Thymus (tissue), 11 donors: ENCODE results near the gene SLC16A10. TPM values are rescaled to one million over a fixed set of nuclear protein-coding genes. Genes with fewer than 3 reads are reported as not detected.

Experiments
- DNase-seq, 9 donors: peaks; one replicate each; pipeline ENCODE4 v3.0.0-alpha.2; 2013; ENCODE audit warnings: low spot score in 9 of 9, low read depth in 6 of 9, missing footprints in 1 of 9
- H3K27ac ChIP-seq, 2 donors: one replicate each; pipeline ENCODE4 v1.5.1; 2013; ENCODE audit warnings: control low read depth in 1 of 2, low read depth in 1 of 2, low read length in 1 of 2, mild to moderate bottlenecking in 1 of 2, moderate library complexity in 1 of 2
- H3K27me3 ChIP-seq, 2 donors: one replicate each; pipeline ENCODE4 v1.5.1; 2013; ENCODE audit warnings: low read length in 1 of 2; ENCODE audit not compliant: control insufficient read depth in 2 of 2, insufficient read depth in 1 of 2
- H3K36me3 ChIP-seq, 2 donors: one replicate each; pipeline ENCODE4 v1.5.1; 2013; ENCODE audit warnings: low read length in 1 of 2, mild to moderate bottlenecking in 1 of 2, moderate library complexity in 1 of 2; ENCODE audit not compliant: control insufficient read depth in 2 of 2, insufficient read depth in 2 of 2
- H3K4me1 ChIP-seq, 2 donors: one replicate each; pipeline ENCODE4 v1.5.1; 2013; ENCODE audit warnings: low read length in 2 of 2; ENCODE audit not compliant: control insufficient read depth in 2 of 2, insufficient read depth in 2 of 2
- H3K4me3 ChIP-seq, 2 donors: one replicate each; pipeline ENCODE4 v1.5.1; 2013; ENCODE audit warnings: low read length in 2 of 2, control low read depth in 1 of 2, mild to moderate bottlenecking in 1 of 2
- H3K9me3 ChIP-seq, 2 donors: one replicate each; pipeline ENCODE4 v1.5.1; 2013; ENCODE audit warnings: low read length in 1 of 2, mild to moderate bottlenecking in 1 of 2; ENCODE audit not compliant: control insufficient read depth in 2 of 2, insufficient read depth in 1 of 2
- WGBS: extraction: QIAGEN DNeasy Blood & Tissue Kit; methylation state at CpG from one replicate; pipeline ENCODE4 v1.1.7; 2013; 5-methylcytosine and 5-hydroxymethylcytosine counted together
- polyA plus RNA-seq: library from polyadenylated mRNA; stranded (reverse); fragments of 200-250 nt; gene quantifications from one replicate; pipeline ENCODE4 v1.2.3, GENCODE V29; 2013
- total RNA-seq: library from RNA; stranded (reverse); fragments of 120-200 nt; gene quantifications from one replicate; pipeline ENCODE4 v1.2.4, GENCODE V29; 2013
- donor health status: healthy.

The SLC16A10 gene
- total and polyA plus RNA-seq, 2 donors, result 15.0 to 20.0 TPM

GRCh38 chr6:111207141-111207858 lies 120.0 kb downstream of the SLC16A10 start:
- Histone ChIP-seq H3K27ac (no peak overlapping the region), H3K4me1 (peaks cover 0 to 14% of the 10 kb centered on the region in 2 donors), H3K27me3 (no peaks in the 10 kb centered on the region), H3K4me3 (no peak overlapping the region), H3K9me3 (no peaks in the 10 kb centered on the region), H3K36me3 (peaks cover 4 to 8% of the 10 kb centered on the region in 2 donors)
- 99% methylated on average over 4 of the region's 4 CpGs for WGBS
- no peak for DNase-seq

GRCh38 chr6:111208933-111209332 lies 121.6 kb downstream of the SLC16A10 start:
- H3K4me3 ChIP-seq, result no peak overlapping the region
- H3K27ac ChIP-seq, result no peak overlapping the region
- over 99% methylated on average over 2 of the region's 2 CpGs for WGBS
- peaks cover 0 to 14% of the 10 kb centered on the region in 2 donors for H3K4me1 ChIP-seq
- H3K27me3 ChIP-seq, result no peaks in the 10 kb centered on the region
- no peaks in the 10 kb centered on the region for H3K9me3 ChIP-seq
- no peak for DNase-seq
- peaks cover 4 to 8% of the 10 kb centered on the region in 2 donors for H3K36me3 ChIP-seq

GRCh38 chr6:111210194-111210728 lies 123.0 kb downstream of the SLC16A10 start:
- H3K36me3 ChIP-seq, result peaks cover 4 to 8% of the 10 kb centered on the region in 2 donors
- no peak overlapping the region for H3K4me3 ChIP-seq
- peak; percentile 34 to 87 (median 74) for DNase-seq
- H3K27ac ChIP-seq, result no peak overlapping the region
- no peaks in the 10 kb centered on the region for H3K27me3 ChIP-seq
- WGBS, result 78% methylated on average over 1 of the region's 1 CpG
- no peaks in the 10 kb centered on the region for H3K9me3 ChIP-seq
- peaks cover 0 to 14% of the 10 kb centered on the region in 2 donors for H3K4me1 ChIP-seq

- Histone ChIP-seq H3K36me3 (peaks cover 4 to 8% of the 10 kb centered on the region in 2 donors), H3K27me3 (no peaks in the 10 kb centered on the region), H3K4me3 (no peak overlapping the region), H3K27ac (no peak overlapping the region), H3K9me3 (no peaks in the 10 kb centered on the region), H3K4me1 (peaks cover 0 to 14% of the 10 kb centered on the region in 2 donors)
- DNase-seq, result peak in 6 of 9 donors; percentile 20 to 65 (median 40)
- WGBS, result 32% methylated on average over 6 of the region's 6 CpGs
Observed at GRCh38 chr6:111211411-111212030, 124.2 kb downstream of the SLC16A10 start.

GRCh38 chr6:111212625-111213024 lies 125.3 kb downstream of the SLC16A10 start:
- Histone ChIP-seq H3K27ac (no peak overlapping the region), H3K36me3 (peaks cover 7 to 9% of the 10 kb centered on the region in 2 donors), H3K4me3 (no peak overlapping the region), H3K27me3 (no peaks in the 10 kb centered on the region), H3K4me1 (peaks cover 0 to 14% of the 10 kb centered on the region in 2 donors), H3K9me3 (no peaks in the 10 kb centered on the region)
- 98% methylated on average over 3 of the region's 3 CpGs for WGBS
- no peak for DNase-seq

GRCh38 chr6:111215131-111215530 lies 127.8 kb downstream of the SLC16A10 start:
- WGBS, result 95% methylated on average over 1 of the region's 1 CpG
- Histone ChIP-seq H3K27me3 (no peaks in the 10 kb centered on the region), H3K27ac (no peak overlapping the region), H3K4me1 (peaks cover 0 to 14% of the 10 kb centered on the region in 2 donors), H3K36me3 (peaks cover 5% of the 10 kb centered on the region in 2 donors), H3K9me3 (no peaks in the 10 kb centered on the region), H3K4me3 (no peak overlapping the region)
- DNase-seq, result no peak

GRCh38 chr6:111219785-111220184 lies 132.5 kb downstream of the SLC16A10 start:
- DNase-seq, result no peak
- WGBS, result 98% methylated on average over 6 of the region's 6 CpGs
- no peak overlapping the region for H3K27ac ChIP-seq
- peaks cover 5 to 8% of the 10 kb centered on the region in 2 donors for H3K36me3 ChIP-seq
- no peaks in the 10 kb centered on the region for H3K9me3 ChIP-seq
- no peaks in the 10 kb centered on the region for H3K27me3 ChIP-seq
- H3K4me1 ChIP-seq, result no peaks in the 10 kb centered on the region
- no peak overlapping the region for H3K4me3 ChIP-seq

GRCh38 chr6:111220383-111221031 lies 133.2 kb downstream of the SLC16A10 start:
- no peaks in the 10 kb centered on the region for H3K4me1 ChIP-seq
- peaks cover 5 to 8% of the 10 kb centered on the region in 2 donors for H3K36me3 ChIP-seq
- no peaks in the 10 kb centered on the region for H3K9me3 ChIP-seq
- H3K27me3 ChIP-seq, result no peaks in the 10 kb centered on the region
- no peak for DNase-seq
- 89% methylated on average over 1 of the region's 1 CpG for WGBS
- no peak overlapping the region for H3K4me3 ChIP-seq
- H3K27ac ChIP-seq, result no peak overlapping the region

- DNase-seq, result no peak
- WGBS, result 90% methylated on average over 4 of the region's 4 CpGs
- H3K9me3 ChIP-seq, result no peaks in the 10 kb centered on the region
- no peaks in the 10 kb centered on the region for H3K27me3 ChIP-seq
- H3K4me1 ChIP-seq, result no peaks in the 10 kb centered on the region
- H3K27ac ChIP-seq, result no peak overlapping the region
- H3K4me3 ChIP-seq, result no peak overlapping the region
- H3K36me3 ChIP-seq, result peaks cover 4 to 6% of the 10 kb centered on the region in 2 donors
Observed at GRCh38 chr6:111221804-111222203, 134.5 kb downstream of the SLC16A10 start.
